Fibroblast of lung (primary cell): ENCODE data around the gene FGF2. TPM values are rescaled to one million over a fixed set of nuclear protein-coding genes. Genes with fewer than 3 reads are reported as not detected.

Experiments used
- DNase-seq, 2 donors: peaks; one replicate each; pipeline versions ENCODE4 v3.0.0 to v3.0.0-alpha.2; 2010; ENCODE audit warnings: low read depth in 2 of 2
- H2AFZ ChIP-seq: 2 replicates; pipeline ENCODE4 v1.5.1; 2012; ENCODE audit warnings: low read length, control low read depth, inconsistent platforms
- H3K27ac ChIP-seq: 2 replicates; pipeline ENCODE4 v1.5.1; 2011; ENCODE audit warnings: low read length, control low read depth; ENCODE audit not compliant: insufficient read depth
- H3K27me3 ChIP-seq: 2 replicates; pipeline ENCODE4 v1.5.1; 2011; ENCODE audit warnings: mild to moderate bottlenecking, low read length; ENCODE audit not compliant: control insufficient read depth, insufficient read depth
- H3K36me3 ChIP-seq: 2 replicates; pipeline ENCODE4 v1.5.1; 2011; ENCODE audit warnings: low read length; ENCODE audit not compliant: control insufficient read depth, insufficient read depth
- H3K4me1 ChIP-seq: 2 replicates; pipeline ENCODE4 v1.5.1; 2011; ENCODE audit warnings: low read length; ENCODE audit not compliant: control insufficient read depth, insufficient read depth; ENCODE audit errors: extremely low read depth
- H3K4me2 ChIP-seq: 2 replicates; pipeline ENCODE4 v1.5.1; 2011; ENCODE audit warnings: low read length, control low read depth; ENCODE audit not compliant: insufficient read depth; ENCODE audit errors: extremely low read depth
- H3K4me3 ChIP-seq, 4 experiments: fragments of 200-600 bp in 1 of 4; sonication (generic) in 1 of 4; replicated peaks in 1 of 4; 2 replicates each; pipeline ENCODE4 v1.5.1; 2011 to 2016; ENCODE audit warnings: low read length in 4 of 4, low read depth in 3 of 4, mild to moderate bottlenecking in 3 of 4, control low read depth in 2 of 4, inconsistent platforms in 1 of 4, mixed read lengths in 1 of 4; ENCODE audit not compliant: insufficient read depth in 1 of 4; ENCODE audit errors: control extremely low read depth in 1 of 4
- H3K79me2 ChIP-seq: 2 replicates; pipeline ENCODE4 v1.5.1; 2012; ENCODE audit warnings: mild to moderate bottlenecking, low read length, inconsistent platforms; ENCODE audit not compliant: control insufficient read depth, insufficient read depth
- H3K9ac ChIP-seq: 2 replicates; pipeline ENCODE4 v1.5.1; 2011; ENCODE audit warnings: mild to moderate bottlenecking, low read length, control low read depth; ENCODE audit not compliant: insufficient read depth
- H3K9me3 ChIP-seq: 2 replicates; pipeline ENCODE4 v1.5.1; 2012; ENCODE audit warnings: low read depth, low read length; ENCODE audit not compliant: control insufficient read depth, insufficient read depth
- H4K20me1 ChIP-seq: 2 replicates; pipeline ENCODE4 v1.5.1; 2011; ENCODE audit warnings: low read length; ENCODE audit not compliant: control insufficient read depth, insufficient read depth; ENCODE audit errors: extremely low read depth
- CTCF ChIP-seq, 2 donors: IDR thresholded peaks in 1 of 2; conservative IDR thresholded peaks in 1 of 2; 1 replicate in 1 of 2; 2 replicates in 1 of 2; pipeline ENCODE4 v1.5.1; 2011 to 2012; ENCODE audit warnings: low read length in 2 of 2, control low read depth in 1 of 2, inconsistent platforms in 1 of 2, low read depth in 1 of 2, mild to moderate bottlenecking in 1 of 2
- EZH2 ChIP-seq: IDR thresholded peaks from 2 replicates; pipeline ENCODE4 v1.5.1; 2012; ENCODE audit warnings: low read length, control low read depth, mild to moderate bottlenecking; ENCODE audit errors: missing control alignments
- polyA plus RNA-seq, 2 donors: library from polyadenylated mRNA; depleted of rRNA in 1 of 2; stranded (reverse) in 1 of 2; unstranded in 1 of 2; fragments of >200 nt; gene quantifications; 2 replicates each; pipeline ENCODE4 v1.2.1, GENCODE V29; 2011 to 2012; ENCODE audit warnings: missing spikeins in 1 of 2
- total RNA-seq: library from RNA; depleted of rRNA; stranded (reverse); fragments of >200 nt; gene quantifications from 2 replicates; pipeline ENCODE4 v1.2.1, GENCODE V29; 2014

Gene FGF2
- total and polyA plus RNA-seq, 2 donors (not counting 1 experiment from before 2014, with no cell fraction given) = 38.5 to 98.3 TPM

- H4K20me1 ChIP-seq = no peaks in the 10 kb centered on the region
- no peak overlapping the region for H3K4me3 ChIP-seq
- no peaks in the 10 kb centered on the region for H3K27me3 ChIP-seq
- H3K4me2 ChIP-seq = no peak overlapping the region
- no peaks in the 10 kb centered on the region for H3K36me3 ChIP-seq
- no peak for DNase-seq
- no peak overlapping the region for H3K9ac ChIP-seq
- no peak overlapping the region for H3K27ac ChIP-seq
- peaks cover 14% of the 10 kb centered on the region for H3K4me1 ChIP-seq
- H3K79me2 ChIP-seq = no peaks in the 10 kb centered on the region
- peak overlapping the region; percentile 51 for H2AFZ ChIP-seq
- H3K9me3 ChIP-seq = no peaks in the 10 kb centered on the region
- no peak for TF ChIP-seq EZH2
- no peak for TF ChIP-seq CTCF (conservative IDR thresholded peaks at IDR 0.05 in 1 of 2, IDR thresholded peaks at IDR 0.05 in 1 of 2; ENCODE audit: low read depth in 1 of 2, low read length in 2 of 2)
These were observed 45.1 kb upstream of the FGF2 start for GRCh38 chr4:122781486-122781885.

GRCh38 chr4:122783301-122784215, 43.1 kb upstream of the FGF2 start:
- no peaks in the 10 kb centered on the region for H4K20me1 ChIP-seq
- no peaks in the 10 kb centered on the region for H3K79me2 ChIP-seq
- H3K9ac ChIP-seq = no peak overlapping the region
- H2AFZ ChIP-seq = no peak overlapping the region
- no peaks in the 10 kb centered on the region for H3K36me3 ChIP-seq
- peak; percentile 71 to 98 for DNase-seq
- peaks cover 11% of the 10 kb centered on the region for H3K4me1 ChIP-seq
- no peak for TF ChIP-seq EZH2
- TF ChIP-seq CTCF (conservative IDR thresholded peaks at IDR 0.05 in 1 of 2, IDR thresholded peaks at IDR 0.05 in 1 of 2; ENCODE audit: low read depth in 1 of 2, low read length in 2 of 2) = no peak
- no peaks in the 10 kb centered on the region for H3K27me3 ChIP-seq
- no peak overlapping the region for H3K4me3 ChIP-seq
- peak overlapping the region; percentile 4 for H3K4me2 ChIP-seq
- H3K9me3 ChIP-seq = no peaks in the 10 kb centered on the region
- peak overlapping the region; percentile 53 for H3K27ac ChIP-seq

- Histone ChIP-seq H4K20me1 (no peaks in the 10 kb centered on the region), H3K9me3 (no peaks in the 10 kb centered on the region), H3K4me3 (no peak overlapping the region), H2AFZ (no peak overlapping the region), H3K4me2 (no peak overlapping the region), H3K36me3 (no peaks in the 10 kb centered on the region), H3K79me2 (no peaks in the 10 kb centered on the region), H3K27ac (peak overlapping the region; percentile 53), H3K4me1 (peaks cover 11% of the 10 kb centered on the region), H3K27me3 (no peaks in the 10 kb centered on the region), H3K9ac (no peak overlapping the region)
- TF ChIP-seq EZH2 = no peak
- TF ChIP-seq CTCF (conservative IDR thresholded peaks at IDR 0.05 in 1 of 2, IDR thresholded peaks at IDR 0.05 in 1 of 2; ENCODE audit: low read depth in 1 of 2, low read length in 2 of 2) = no peak
- DNase-seq = no peak
These were observed 42.4 kb upstream of the FGF2 start for GRCh38 chr4:122784261-122784660.
